ENCODE measurements around the gene MAP3K21. TPM values are rescaled to one million over a fixed set of nuclear protein-coding genes. Genes with fewer than 3 reads are reported as not detected.

MAP3K21 gene
- total RNA-seq, result 10 to 100 TPM in 3 of 4 donors, 1 to 10 TPM in 1; 6.1 to 16.6 (median 10.6) TPM

GRCh38 chr1:233327651-233328141, at the start of gene MAP3K21:
MAP3K21 (plus strand) TSS chr1:233327724; CDS start chr1:233328029, 305 bp downstream.
- 1% methylated on average over 17 to 41 of the region's 68 CpGs for WGBS, 2 donors
- peak within 1 kb of the TSS; percentile 42 for H3K4me3 ChIP-seq (ENCODE audit: low read depth, poor library complexity, severe bottlenecking)
- TF ChIP-seq, protein P1, sequence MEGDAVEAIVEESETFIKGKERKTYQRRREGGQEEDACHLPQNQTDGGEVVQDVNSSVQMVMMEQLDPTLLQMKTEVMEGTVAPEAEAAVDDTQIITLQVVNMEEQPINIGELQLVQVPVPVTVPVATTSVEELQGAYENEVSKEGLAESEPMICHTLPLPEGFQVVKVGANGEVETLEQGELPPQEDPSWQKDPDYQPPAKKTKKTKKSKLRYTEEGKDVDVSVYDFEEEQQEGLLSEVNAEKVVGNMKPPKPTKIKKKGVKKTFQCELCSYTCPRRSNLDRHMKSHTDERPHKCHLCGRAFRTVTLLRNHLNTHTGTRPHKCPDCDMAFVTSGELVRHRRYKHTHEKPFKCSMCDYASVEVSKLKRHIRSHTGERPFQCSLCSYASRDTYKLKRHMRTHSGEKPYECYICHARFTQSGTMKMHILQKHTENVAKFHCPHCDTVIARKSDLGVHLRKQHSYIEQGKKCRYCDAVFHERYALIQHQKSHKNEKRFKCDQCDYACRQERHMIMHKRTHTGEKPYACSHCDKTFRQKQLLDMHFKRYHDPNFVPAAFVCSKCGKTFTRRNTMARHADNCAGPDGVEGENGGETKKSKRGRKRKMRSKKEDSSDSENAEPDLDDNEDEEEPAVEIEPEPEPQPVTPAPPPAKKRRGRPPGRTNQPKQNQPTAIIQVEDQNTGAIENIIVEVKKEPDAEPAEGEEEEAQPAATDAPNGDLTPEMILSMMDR (IDR thresholded peaks at IDR 0.05), result no peak
- no peak for TF ChIP-seq POLR2A (IDR thresholded peaks at IDR 0.05)
- peak in 1 of 2 donors; percentile 86 for DNase-seq (ENCODE audit: low spot score in 2 of 2)
- intact Hi-C loops (cut with DNase I; ENCODE audit: low total_unique reads), result no loop called here

GRCh38 chr1:233278631-233279030, 48.9 kb upstream of the MAP3K21 start:
- no peak for DNase-seq (ENCODE audit: low spot score in 2 of 2)
- 86 to 100% methylated on average over 1 of the region's 1 CpG for WGBS, 2 donors
- H3K4me3 ChIP-seq (ENCODE audit: low read depth, poor library complexity, severe bottlenecking), result no peak overlapping the region
- TF ChIP-seq POLR2A (IDR thresholded peaks at IDR 0.05), result no peak
- TF ChIP-seq, protein P1 (IDR thresholded peaks at IDR 0.05), result no peak
- intact Hi-C loops (cut with DNase I; ENCODE audit: low total_unique reads), result no loop called here

- no peak overlapping the region for H3K4me3 ChIP-seq (ENCODE audit: low read depth, poor library complexity, severe bottlenecking)
- no peak for DNase-seq (ENCODE audit: low spot score in 2 of 2)
- intact Hi-C loops (cut with DNase I; ENCODE audit: low total_unique reads), result no loop called here
- no peak for TF ChIP-seq POLR2A (IDR thresholded peaks at IDR 0.05)
- TF ChIP-seq, protein P1 (IDR thresholded peaks at IDR 0.05), result no peak
- WGBS, 2 donors, result 94 to 98% methylated on average over 2 of the region's 2 CpGs
Measured at GRCh38 chr1:233279971-233280370, 47.6 kb upstream of the MAP3K21 start.

GRCh38 chr1:233281711-233282581, 45.6 kb upstream of the MAP3K21 start:
- intact Hi-C loops (cut with DNase I; ENCODE audit: low total_unique reads), result no loop called here
- no peak for DNase-seq (ENCODE audit: low spot score in 2 of 2)
- TF ChIP-seq, protein P1 (IDR thresholded peaks at IDR 0.05), result no peak
- no peak for TF ChIP-seq POLR2A (IDR thresholded peaks at IDR 0.05)
- 81 to 87% methylated on average over 8 of the region's 8 CpGs for WGBS, 2 donors
- no peak overlapping the region for H3K4me3 ChIP-seq (ENCODE audit: low read depth, poor library complexity, severe bottlenecking)

DNA sequence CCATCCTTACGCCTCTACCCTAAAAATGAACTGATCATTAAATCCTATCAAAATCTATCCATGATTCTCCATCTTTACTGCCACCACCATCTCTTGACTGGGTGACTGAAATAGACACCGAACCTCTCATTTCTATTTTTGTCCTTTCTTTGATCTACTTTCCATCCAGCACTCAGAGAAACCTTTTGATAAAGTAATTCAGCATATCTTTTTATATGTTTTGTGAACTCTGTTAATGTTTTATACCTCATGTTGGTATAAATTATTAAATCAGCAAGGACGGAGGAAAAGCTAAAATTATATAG, 45.0 kb upstream of the MAP3K21 start:
- no peak overlapping the region for H3K4me3 ChIP-seq (ENCODE audit: low read depth, poor library complexity, severe bottlenecking)
- no peak for DNase-seq (ENCODE audit: low spot score in 2 of 2)
- TF ChIP-seq POLR2A (IDR thresholded peaks at IDR 0.05), result no peak
- TF ChIP-seq, protein P1 (IDR thresholded peaks at IDR 0.05), result no peak
- intact Hi-C loops (cut with DNase I; ENCODE audit: low total_unique reads), result no loop called here
- WGBS, 2 donors, result 91 to 95% methylated on average over 3 of the region's 3 CpGs
